Mammary epithelial cell (primary cell): ENCODE data around the gene SLC25A24.

Experiments used
- EZH2 ChIP-seq: IDR thresholded peaks from 2 replicates; pipeline ENCODE4 v1.6.1; 2012; ENCODE audit warnings: low read length, inconsistent platforms, borderline replicate concordance
- TF ChIP-seq, protein P1 (sequence below), 2 donors: IDR thresholded peaks in 1 of 2; conservative IDR thresholded peaks in 1 of 2; 2 replicates each; pipeline ENCODE4 v1.5.1; 2011 to 2012; ENCODE audit warnings: inconsistent platforms in 2 of 2, low read length in 2 of 2, mild to moderate bottlenecking in 2 of 2, control low read depth in 1 of 2, low read depth in 1 of 2; ENCODE audit not compliant: insufficient read depth in 1 of 2; ENCODE audit errors: extremely low read depth in 1 of 2

DNA sequence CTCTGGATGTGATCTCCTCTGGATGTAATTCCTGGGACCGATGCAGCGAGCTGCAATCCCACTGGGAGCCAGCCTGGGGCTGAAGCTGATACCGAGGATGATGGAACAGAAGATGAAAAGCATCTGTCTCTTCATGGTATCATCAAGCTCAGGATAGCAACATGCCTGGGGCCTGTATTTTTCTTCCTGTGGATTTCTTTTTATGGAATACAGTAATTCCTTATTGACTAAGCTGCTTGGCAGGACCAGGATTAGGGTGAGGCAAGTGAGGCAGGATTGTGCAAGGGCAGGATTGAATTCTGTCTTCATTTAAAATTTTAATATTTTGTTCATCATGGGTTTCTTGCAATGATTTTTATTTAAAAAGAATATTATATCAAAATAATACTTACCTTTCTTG is 86.6 kb downstream of the SLC25A24 start:
- TF ChIP-seq, protein P1, sequence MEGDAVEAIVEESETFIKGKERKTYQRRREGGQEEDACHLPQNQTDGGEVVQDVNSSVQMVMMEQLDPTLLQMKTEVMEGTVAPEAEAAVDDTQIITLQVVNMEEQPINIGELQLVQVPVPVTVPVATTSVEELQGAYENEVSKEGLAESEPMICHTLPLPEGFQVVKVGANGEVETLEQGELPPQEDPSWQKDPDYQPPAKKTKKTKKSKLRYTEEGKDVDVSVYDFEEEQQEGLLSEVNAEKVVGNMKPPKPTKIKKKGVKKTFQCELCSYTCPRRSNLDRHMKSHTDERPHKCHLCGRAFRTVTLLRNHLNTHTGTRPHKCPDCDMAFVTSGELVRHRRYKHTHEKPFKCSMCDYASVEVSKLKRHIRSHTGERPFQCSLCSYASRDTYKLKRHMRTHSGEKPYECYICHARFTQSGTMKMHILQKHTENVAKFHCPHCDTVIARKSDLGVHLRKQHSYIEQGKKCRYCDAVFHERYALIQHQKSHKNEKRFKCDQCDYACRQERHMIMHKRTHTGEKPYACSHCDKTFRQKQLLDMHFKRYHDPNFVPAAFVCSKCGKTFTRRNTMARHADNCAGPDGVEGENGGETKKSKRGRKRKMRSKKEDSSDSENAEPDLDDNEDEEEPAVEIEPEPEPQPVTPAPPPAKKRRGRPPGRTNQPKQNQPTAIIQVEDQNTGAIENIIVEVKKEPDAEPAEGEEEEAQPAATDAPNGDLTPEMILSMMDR (conservative IDR thresholded peaks at IDR 0.05 in 1 of 2, IDR thresholded peaks at IDR 0.05 in 1 of 2; ENCODE audit: extremely low read depth in 1 of 2, insufficient read depth in 1 of 2, low read depth in 1 of 2, low read length in 2 of 2) = no peak
- TF ChIP-seq EZH2 = no peak
